Cerebellar cortex (tissue), 1 donor: ENCODE results near the gene CLSTN1.

ENCODE experiments used
- DNase-seq: peaks from one replicate; pipeline ENCODE4 v3.0.0-alpha.2; 2015; ENCODE audit warnings: low spot score

The CLSTN1 gene

DNA sequence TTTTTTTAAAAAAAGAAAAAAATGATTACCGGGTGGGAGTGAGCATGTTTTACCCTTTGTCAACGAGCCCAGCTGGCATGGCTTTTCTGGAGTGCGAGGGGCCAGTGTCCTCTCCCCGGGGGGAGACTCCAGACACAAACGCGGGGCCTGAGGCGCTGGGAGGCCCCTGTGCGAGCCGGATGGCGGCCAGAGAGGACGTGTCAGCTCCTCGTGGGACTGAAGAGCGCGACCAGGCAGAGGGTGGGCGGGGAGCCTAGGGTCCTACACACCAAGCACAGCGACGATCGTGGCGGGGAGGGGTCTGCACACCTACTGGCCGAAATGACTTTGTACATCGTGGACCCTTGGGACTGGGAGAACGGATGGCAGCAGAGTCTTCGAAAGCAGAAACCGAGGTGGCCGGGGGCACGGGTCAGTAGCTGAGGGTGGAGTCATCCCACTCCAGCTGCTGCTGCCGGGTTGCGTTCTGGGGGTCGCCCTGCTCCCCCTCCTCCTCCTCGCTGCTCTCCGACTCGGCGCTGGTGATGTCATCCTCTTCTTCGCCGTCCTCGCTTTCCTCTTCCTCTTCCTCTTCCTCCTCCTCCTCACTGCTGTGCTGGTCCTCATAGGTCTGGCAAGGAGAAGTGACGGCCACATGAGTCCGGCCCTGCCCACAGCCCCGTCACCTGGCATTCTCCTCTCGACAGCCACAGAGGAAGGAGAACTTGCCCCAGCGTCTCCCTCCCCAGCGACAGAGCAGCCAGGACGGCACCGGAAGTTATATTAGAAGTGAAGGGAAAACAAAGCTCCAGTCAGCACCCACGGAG, 93.5 kb downstream of the CLSTN1 start:
- peak; percentile 34 for DNase-seq

GRCh38 chr1:9729523-9729922, 94.2 kb downstream of the CLSTN1 start:
- no peak for DNase-seq

DNA sequence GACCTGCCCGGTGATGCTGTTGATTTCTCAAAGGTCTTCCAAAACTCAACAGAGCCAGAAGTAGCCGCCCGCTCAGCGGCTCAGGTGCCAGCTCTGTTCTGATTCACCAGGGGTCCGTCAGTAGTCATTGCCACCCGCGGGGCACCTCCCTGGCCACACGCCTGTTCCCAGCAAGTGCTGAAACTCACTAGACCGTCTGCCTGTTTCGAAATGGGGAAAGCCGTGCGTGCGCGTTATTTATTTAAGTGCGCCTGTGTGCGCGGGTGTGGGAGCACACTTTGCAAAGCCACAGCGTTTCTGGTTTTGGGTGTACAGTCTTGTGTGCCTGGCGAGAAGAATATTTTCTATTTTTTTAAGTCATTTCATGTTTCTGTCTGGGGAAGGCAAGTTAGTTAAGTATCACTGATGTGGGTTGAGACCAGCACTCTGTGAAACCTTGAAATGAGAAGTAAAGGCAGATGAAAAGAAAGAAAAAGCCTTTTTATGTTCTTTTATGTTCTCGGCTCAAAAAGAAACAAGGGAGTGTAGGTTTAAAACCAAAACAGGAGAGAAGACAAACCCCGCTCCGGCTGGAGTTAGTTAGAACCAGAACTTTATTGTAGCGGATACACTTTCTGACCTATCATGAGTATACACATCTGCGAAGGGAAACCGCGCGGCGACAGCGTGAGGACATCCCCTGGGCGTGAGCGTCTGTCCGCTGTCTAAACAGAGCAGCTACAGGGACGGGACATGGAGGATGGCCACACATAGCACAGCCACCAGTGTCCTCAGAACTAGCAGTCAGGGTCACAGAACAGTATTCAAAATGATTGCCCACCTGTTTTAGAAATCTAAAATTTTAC, 95.1 kb downstream of the CLSTN1 start:
- no peak for DNase-seq

DNA sequence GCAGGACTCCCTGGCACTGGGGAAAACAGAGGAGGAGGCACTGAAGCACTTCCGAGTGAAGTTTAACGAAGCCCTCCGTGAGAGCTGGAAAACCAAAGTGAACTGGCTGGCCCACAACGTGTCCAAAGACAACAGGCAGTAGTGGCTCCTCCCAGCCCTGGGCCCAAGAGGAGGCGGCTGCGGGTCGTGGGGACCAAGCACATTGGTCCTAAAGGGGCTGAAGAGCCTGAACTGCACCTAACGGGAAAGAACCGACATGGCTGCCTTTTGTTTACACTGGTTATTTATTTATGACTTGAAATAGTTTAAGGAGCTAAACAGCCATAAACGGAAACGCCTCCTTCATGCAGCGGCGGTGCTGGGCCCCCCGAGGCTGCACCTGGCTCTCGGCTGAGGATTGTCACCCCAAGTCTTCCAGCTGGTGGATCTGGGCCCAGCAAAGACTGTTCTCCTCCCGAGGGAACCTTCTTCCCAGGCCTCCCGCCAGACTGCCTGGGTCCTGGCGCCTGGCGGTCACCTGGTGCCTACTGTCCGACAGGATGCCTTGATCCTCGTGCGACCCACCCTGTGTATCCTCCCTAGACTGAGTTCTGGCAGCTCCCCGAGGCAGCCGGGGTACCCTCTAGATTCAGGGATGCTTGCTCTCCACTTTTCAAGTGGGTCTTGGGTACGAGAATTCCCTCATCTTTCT, 96.7 kb downstream of the CLSTN1 start:
- peak; percentile 55 for DNase-seq

- DNase-seq, result peak; percentile 36
These were observed 97.4 kb downstream of the CLSTN1 start for GRCh38 chr1:9726406-9726805.

DNA sequence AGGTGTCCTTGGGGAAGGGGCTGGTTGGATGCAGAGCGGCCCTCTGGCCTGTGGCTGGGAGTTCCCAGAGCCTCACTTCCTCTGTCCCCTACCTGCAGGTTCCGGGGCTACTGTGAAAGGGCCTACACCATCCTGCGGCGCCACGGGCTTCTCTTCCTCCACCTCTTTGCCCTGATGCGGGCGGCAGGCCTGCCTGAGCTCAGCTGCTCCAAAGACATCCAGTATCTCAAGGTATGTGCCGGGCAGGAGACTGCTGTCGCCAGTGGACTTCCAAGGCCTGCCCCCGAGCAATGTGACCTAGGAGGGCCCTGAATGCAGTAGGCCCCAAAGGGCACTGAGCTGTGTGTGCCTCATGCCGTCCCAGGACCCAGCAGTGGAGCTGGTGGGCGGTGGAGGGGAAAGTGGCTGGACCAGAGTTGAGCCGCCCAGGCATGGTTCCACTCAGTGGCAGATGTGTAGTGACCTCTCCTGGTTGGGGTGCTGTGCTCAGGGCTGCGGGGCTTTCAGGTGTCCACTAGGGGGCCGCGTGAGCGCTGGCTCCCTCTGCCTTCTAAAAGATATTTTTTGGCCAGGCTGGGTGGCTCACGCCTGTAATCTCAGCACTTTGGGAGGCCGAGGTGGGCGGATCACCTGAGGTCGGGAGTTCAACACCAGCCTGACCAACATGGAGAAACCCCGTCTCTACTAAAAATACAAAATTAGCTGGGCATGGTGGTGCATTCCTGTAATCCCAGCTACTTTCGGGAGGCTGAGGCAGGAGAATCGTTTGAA, 98.9 kb downstream of the CLSTN1 start:
- peak; percentile 74 for DNase-seq

- no peak for DNase-seq
These were observed 99.8 kb downstream of the CLSTN1 start for GRCh38 chr1:9723926-9724325.

GRCh38 chr1:9723068-9723805, 100.5 kb downstream of the CLSTN1 start:
- DNase-seq, result no peak

DNA sequence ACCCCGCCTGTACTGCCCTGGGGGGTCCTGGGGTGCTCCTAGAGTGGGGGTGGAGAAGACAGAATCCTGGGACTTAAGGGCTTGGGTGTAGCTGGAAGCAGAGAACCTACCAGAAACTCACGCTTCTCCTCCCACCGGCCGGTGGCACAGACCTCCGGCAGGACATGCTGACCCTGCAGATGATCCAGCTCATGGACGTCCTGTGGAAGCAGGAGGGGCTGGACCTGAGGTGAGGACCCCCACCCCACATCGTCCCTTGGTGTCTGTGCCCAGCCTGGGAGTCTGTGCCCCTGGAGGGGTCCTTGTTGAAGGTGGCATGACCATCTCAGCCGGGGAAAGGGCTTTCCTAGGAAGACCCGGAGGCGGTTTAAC, 101.4 kb downstream of the CLSTN1 start:
- no peak for DNase-seq

GRCh38 chr1:9721606-9722377, 102.0 kb downstream of the CLSTN1 start:
- DNase-seq, result peak; percentile 64

DNA sequence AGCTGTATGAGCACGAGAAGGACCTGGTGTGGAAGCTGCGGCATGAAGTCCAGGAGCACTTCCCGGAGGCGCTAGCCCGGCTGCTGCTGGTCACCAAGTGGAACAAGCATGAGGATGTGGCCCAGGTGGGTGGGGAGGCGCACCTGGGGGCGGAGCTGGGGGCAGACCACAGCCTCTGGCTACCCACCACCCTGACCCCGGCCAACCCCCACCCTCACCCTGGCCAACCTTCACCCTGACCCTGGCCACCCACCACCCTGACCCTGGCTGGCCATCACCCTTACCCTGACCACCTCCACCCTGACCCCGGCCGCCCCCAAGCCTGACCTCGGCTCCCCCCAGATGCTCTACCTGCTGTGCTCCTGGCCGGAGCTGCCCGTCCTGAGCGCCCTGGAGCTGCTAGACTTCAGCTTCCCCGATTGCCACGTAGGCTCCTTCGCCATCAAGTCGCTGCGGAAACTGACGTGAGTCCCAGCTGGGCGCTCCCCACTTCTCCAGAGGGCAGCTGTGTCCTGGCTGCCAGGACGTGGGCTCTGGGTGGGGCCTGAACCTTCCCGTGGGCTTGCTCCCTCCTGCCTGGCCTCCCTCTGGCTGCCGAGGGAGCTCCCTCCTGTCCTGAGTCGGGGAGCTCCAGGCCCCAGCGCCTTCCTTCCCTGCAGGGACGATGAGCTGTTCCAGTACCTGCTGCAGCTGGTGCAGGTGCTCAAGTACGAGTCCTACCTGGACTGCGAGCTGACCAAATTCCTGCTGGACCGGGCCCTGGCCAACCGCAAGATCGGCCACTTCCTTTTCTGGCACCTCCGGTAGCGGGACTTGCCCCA, 102.8 kb downstream of the CLSTN1 start:
- no peak for DNase-seq

- no peak for DNase-seq
These were observed 103.6 kb downstream of the CLSTN1 start for GRCh38 chr1:9719978-9720722.

DNA sequence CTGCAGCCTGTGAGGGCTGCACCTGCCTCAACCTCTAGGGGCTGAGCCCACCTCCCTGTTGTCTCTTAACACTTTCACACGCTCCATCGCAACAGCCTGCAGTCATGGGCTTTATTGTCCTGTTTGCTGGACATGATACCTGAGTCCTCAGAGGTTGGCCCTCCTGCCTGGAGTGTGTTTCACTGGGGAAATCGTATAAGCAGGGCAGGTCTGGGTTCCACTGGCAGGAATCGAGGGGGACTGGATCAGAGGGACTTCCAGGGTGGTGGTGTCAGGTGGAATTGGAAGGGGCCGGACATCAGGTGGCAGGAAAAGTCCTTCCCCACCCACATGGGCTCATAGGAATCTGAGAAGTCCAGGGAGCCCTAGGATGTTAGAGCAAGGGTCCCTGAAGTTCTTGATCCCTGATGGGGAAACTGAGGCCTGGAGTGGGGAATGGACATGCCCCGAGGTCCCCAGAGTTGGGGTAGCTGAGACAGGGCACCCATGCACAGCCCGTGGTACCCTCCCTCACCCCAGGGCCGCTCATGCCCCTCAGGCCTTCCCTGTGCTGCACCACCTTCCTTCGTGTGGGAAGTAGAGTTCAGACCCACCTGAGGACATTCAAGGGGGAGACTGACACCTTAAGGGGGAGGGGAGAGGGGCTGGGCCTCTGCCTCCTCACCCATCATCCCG, 105.6 kb downstream of the CLSTN1 start:
- DNase-seq, result no peak

DNA sequence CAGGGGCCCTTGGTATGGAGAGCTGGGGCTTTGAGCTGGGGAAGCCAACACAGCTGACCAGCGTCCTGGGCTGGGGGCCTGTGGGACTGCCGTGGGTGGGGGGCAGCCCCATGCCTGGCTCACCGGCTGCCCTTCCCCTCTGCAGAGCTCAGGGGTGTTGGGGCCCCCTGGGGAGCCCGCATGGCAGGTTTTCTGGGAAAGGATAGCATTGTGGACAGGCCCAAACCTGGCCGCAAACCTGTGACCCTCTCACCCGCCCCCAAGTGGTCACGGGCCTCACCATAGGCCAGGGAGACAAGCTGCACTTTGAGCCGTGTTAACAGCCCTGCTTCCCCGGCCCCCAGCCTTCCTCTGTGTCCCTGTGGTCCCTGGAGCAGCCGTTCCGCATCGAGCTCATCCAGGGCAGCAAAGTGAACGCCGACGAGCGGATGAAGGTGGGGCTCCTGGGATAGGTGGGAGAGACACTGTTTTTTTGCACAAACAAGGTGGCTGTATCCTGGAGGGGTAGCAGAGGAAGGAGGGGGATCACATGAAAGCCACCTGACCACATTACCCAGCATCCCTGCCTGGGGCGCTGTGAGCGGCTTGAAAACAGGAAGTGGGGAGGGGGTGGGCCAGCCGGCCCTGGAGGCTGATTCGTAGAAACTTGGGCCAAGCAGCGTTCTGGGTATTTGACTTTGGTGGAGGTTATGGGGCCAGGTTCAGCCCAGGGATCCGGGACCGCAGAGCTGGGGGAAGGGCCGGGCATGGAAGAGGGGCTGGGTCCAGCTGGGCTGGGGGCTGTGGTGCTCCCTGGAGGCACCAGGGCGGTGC, 106.4 kb downstream of the CLSTN1 start:
- DNase-seq, result no peak

GRCh38 chr1:9716404-9717192, 107.2 kb downstream of the CLSTN1 start:
- no peak for DNase-seq

- DNase-seq, result no peak
These were observed 108.1 kb downstream of the CLSTN1 start for GRCh38 chr1:9715536-9716226.
